ENCODE measurements around the gene TMF1.

Gene TMF1

GRCh38 chr3:69094467-69095205 lies 42.5 kb upstream of the TMF1 start:
- H3K4me3 ChIP-seq (replicated peaks; ENCODE audit: low read depth, low read length): no peak overlapping the region
- TF ChIP-seq CTCF (IDR thresholded peaks at IDR 0.05; ENCODE audit: low read depth, low read length, missing control alignments): no peak
- DNase-seq (ENCODE audit: extremely low read depth, low read depth): no peak

GRCh38 chr3:69092030-69092516 lies 39.9 kb upstream of the TMF1 start:
- no peak for DNase-seq (ENCODE audit: extremely low read depth, low read depth)
- H3K4me3 ChIP-seq (replicated peaks; ENCODE audit: low read depth, low read length): no peak overlapping the region
- TF ChIP-seq CTCF (IDR thresholded peaks at IDR 0.05; ENCODE audit: low read depth, low read length, missing control alignments): no peak

- DNase-seq (ENCODE audit: extremely low read depth, low read depth): no peak
- TF ChIP-seq CTCF (IDR thresholded peaks at IDR 0.05; ENCODE audit: low read depth, low read length, missing control alignments): no peak
- H3K4me3 ChIP-seq (replicated peaks; ENCODE audit: low read depth, low read length): no peak overlapping the region
These were observed 39.4 kb upstream of the TMF1 start for GRCh38 chr3:69091389-69092029.

GRCh38 chr3:69090021-69090420 lies 37.9 kb upstream of the TMF1 start:
- DNase-seq (ENCODE audit: extremely low read depth, low read depth): no peak
- H3K4me3 ChIP-seq (replicated peaks; ENCODE audit: low read depth, low read length): no peak overlapping the region
- no peak for TF ChIP-seq CTCF (IDR thresholded peaks at IDR 0.05; ENCODE audit: low read depth, low read length, missing control alignments)

GRCh38 chr3:69088063-69088462 lies 35.9 kb upstream of the TMF1 start:
- TF ChIP-seq CTCF (IDR thresholded peaks at IDR 0.05; ENCODE audit: low read depth, low read length, missing control alignments): no peak
- no peak overlapping the region for H3K4me3 ChIP-seq (replicated peaks; ENCODE audit: low read depth, low read length)
- DNase-seq (ENCODE audit: extremely low read depth, low read depth): no peak

- no peak for TF ChIP-seq CTCF (IDR thresholded peaks at IDR 0.05; ENCODE audit: low read depth, low read length, missing control alignments)
- DNase-seq (ENCODE audit: extremely low read depth, low read depth): no peak
- H3K4me3 ChIP-seq (replicated peaks; ENCODE audit: low read depth, low read length): peak overlapping the region; percentile 79
These were observed 35.1 kb upstream of the TMF1 start for GRCh38 chr3:69087030-69087791.
